M059J (cell line): ENCODE results near the gene TGFB2. TPM values are rescaled to one million over a fixed set of nuclear protein-coding genes. Genes with fewer than 3 reads are reported as not detected.

Experiments used
- DNase-seq: peaks from one replicate; pipeline ENCODE4 v3.0.0-alpha.2; 2012; ENCODE audit warnings: low read depth
- total RNA-seq: library from RNA; depleted of rRNA; stranded (reverse); fragments of >200 nt; shearing (Covaris generic); gene quantifications from 2 replicates; pipeline ENCODE4 v1.2.3, GENCODE V29; 2014

TGFB2 gene
- total RNA-seq, 1 experiment from 2014 or later: 74.2 TPM

GRCh38 chr1:218332416-218332815 lies 12.7 kb upstream of the TGFB2 start:
- DNase-seq: no peak

DNA sequence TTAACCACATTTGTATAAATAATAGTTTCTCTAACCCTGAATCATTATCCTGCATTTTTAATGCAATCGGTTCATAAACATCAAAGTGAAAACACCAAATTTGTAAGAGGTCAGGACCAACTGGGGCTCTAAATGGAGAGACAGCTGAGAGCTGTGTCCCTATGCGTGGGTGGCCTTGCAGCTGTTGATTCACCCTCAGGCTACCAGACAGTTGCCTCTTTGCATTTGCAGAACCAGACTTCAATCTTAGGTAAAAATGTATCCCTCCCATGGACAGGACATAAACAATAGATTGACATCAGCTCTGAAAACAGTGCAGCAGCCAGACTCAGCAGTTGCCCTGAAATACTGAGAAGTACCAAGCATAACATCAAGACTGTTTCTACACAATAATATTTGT lies 8.8 kb upstream of the TGFB2 start:
- no peak for DNase-seq

DNA sequence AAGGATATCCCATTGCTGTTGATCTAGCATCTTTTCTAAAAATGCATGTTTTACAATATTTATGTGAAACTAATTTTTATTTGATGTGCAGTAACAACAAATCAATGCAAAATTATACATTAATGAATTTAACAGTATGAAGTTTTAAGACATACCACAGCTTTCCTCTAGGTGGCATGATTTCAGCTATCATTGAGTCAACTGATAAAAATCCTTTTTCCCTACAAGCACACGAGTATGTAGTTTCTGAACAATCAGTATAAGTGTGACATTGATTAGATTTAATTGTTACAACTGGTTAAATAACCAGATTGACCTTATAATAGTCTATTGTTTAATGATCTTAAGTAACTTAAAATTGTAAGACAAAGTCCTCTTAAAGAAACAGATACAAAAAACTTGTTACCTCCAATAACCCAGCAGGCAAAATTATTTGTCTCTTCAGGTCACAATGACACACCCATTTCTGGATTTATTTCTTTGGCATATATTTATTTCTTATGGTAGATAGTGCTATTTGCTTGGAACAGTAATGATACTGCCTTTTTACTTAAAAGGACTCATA lies 5.8 kb upstream of the TGFB2 start:
- DNase-seq: peak; percentile 50

- DNase-seq: no peak
Measured at GRCh38 chr1:218341325-218341724, 3.8 kb upstream of the TGFB2 start.

GRCh38 chr1:218342091-218342490 lies 3.0 kb upstream of the TGFB2 start:
- no peak for DNase-seq

- peak; percentile 74 for DNase-seq
Measured at GRCh38 chr1:218345673-218346390, 696 bp downstream of the TGFB2 start.

GRCh38 chr1:218346391-218347204 lies 1.5 kb downstream of the TGFB2 start:
- DNase-seq: peak; percentile 63

DNA sequence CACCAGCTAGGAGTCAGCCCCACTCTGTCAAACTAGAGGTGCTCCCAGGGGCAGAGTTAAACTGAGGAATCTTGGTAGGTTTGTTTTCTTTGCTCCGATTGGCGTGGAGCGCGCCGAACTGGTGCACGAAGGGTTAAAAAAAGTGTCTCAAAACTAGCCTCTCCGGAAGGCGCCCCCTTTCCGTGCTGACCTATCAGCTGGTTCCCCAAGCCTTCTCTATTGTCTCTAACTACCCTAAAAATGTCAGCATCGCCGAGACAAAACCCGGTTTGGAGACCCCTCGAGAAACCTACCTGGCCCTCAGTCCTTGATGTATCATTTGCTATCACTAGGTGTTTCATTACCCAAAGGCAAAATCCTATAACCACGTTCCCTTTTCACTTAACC lies 2.2 kb downstream of the TGFB2 start:
- peak; percentile 73 for DNase-seq

DNA sequence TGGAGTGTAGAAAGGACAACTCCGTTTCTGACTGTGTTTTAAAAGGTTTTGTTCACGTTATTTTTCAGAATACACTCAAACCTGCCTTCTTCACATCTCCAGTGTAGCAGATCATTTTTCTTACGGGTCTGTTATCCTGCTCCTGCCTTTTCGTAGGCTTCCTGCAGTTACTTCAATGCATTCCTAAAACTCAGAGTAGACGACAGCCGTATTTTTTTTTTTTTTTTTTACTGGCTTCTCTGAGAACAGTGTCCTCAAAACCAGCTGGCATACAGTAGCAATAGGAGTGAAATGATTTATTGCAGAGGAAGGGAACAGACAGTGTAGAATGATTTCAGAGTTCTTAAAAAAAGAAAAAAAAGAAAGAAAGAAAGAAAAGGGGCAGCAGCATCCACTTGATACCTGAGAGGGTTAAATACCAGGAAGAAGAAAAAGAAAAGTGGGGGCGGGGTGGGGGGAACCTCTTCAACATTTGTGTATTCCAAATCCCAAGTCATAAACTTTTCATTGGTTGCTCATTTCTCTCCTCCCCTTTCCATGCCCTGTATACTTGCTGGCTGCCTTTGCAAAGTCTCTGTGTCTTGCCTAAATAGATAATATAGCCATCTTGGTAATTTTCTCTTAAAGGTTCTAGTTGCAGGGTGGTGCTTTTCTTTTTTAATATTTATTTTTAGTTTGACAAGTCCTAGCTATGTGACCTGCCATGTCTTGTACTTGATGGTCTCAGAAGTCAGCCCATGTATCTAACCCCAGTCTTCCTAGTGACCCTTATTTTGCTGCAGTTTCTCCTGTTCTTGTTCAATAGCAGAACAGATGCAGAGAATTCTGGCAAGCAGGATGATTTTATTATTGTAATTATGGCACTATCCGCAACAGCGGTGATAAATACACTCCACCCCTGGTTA lies 2.8 kb downstream of the TGFB2 start:
- DNase-seq: peak; percentile 91

DNA sequence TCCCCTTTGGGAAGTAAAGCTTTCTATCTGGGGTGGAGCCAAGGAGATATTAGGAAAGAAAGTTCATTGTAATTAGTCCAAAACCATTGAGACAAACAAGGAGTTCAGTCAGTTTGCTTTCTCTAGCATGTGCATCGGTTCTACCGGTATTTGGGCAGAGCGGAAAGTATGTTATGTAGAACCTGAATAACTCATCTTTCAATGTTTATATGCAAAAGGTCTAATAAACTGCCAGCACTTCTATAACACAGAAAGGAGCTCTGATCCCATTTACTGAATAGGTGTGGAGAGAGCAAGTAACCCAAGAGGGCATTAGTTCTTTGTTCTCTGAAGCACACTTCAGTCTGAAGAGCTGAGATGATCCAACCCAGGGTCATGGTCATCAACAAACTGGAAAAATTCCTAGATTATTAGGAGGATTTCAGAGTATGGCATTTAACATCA lies 3.5 kb downstream of the TGFB2 start:
- DNase-seq: peak; percentile 59

DNA sequence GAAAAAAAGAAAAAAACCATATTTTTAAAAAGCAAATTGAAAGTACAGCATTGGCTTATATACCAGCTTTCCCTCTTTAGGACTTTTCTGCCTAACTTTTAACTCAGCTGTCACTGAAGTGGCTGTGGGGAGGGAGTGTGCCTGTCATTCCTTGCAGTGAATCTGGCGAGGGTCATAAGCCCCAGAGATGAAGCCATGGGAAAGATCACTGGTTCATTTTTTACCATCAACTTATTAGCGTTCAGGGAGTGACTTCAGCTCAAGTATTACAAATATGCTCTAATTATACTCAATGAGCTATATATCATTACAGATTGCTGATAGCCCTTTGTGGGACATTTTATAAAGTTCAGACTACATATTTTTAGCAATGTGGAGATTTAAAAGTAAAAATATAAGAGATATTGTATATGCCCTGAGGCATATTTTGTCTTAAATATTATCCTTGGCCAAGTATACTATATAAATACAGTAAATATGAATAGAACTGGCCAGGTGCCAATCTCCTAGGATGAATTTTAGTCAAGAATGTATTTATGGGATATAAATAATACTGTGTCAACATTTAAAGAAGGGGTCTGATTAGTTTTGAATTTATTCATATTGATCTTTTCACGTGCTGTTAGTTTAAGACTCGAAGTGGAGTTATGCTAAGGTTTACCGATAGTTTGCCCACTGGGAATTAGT lies 4.4 kb downstream of the TGFB2 start:
- DNase-seq: peak; percentile 56

DNA sequence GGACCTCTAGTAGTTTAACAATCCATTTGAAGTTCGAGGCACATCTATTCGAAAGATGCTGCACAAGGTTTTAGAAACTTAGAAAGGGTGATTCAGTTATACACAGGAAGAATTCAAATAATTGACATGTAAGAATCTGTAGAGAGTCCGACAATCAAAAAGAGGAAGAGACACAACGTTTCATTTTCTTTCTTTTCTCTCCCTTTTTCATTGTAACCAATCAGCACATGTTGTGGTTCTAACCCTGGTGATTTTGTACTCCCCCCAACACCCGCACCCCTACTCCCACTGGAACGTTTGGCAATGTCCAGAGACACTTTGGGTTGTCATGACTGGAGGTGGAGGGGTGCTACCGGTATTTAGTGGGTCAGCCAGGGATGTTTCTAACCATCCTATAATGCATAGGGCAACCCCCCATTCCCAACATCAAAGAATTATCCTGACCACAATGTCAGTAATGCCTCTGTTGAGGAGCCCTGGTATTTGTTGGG lies 4.9 kb downstream of the TGFB2 start:
- peak; percentile 52 for DNase-seq

DNA sequence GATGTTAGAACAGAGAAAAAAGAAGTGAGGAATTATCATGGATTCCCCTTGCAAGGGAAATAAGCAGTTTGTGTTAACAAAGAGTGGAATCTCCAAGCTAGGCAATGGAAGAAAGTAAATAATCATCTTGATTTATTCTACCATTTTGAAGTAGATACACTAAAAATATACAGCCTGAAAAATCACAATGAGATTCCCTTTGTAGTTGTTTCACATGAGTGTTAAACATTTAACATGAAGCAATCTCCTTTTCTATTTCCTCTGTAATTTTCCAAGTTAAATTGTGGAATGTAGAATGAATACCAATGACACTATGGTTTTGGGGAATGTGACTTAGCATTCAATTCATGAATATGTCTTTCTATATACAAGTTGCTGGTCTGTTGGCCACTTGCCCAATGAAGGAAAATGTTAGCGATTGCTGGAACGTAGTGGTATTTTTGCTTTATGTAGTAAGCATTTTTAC lies 5.7 kb downstream of the TGFB2 start:
- DNase-seq: peak; percentile 73

DNA sequence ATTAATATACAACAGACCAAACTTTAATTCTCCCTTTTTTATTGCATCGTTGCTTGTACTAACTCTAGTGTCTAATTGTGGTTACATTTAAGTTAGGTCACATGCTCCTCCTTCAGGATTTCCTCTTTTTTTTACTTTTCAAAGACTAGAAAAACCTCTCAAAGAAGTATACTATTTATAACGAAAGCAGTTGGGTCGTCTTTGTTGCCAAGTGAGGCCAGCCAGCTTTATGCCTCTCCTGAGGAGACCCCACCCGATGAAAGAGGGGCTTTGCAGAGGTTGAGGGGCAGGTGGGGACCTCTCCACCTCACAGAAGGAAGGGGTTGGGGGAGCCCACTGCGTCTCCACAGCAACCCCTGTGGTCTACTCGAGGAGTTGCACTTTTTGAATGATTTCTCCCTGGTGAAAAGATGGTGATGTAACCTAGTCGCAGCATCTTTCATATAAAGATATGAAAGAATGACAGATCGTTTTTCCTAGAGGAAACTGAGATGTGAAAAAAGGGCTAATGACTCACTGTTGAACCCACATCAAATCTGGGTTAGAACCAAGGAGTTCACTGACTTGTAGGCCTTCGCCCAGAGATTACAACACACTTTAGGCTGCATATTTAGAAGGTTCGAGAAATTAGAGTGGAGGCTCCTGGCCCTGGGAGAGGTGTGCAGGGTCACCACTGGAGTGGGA lies 6.4 kb downstream of the TGFB2 start:
- DNase-seq: peak; percentile 81

DNA sequence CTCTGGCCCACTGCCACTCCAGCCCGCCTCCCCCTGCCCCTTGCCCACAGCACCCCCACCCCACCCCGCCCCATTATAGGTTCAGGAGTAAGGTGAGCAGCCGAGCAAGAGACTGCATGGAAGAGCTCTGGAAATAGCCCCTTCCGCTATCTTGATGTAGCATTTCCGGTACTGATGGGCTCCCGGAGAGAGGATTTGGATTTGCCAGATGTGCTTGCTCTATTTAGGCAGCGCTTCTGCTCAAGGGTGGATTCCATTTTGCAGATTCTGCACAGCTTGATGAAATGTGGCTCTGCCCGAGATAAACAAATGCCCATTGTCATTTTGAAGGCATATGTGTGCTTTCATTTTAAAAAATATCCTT lies 6.9 kb downstream of the TGFB2 start:
- DNase-seq: no peak

DNA sequence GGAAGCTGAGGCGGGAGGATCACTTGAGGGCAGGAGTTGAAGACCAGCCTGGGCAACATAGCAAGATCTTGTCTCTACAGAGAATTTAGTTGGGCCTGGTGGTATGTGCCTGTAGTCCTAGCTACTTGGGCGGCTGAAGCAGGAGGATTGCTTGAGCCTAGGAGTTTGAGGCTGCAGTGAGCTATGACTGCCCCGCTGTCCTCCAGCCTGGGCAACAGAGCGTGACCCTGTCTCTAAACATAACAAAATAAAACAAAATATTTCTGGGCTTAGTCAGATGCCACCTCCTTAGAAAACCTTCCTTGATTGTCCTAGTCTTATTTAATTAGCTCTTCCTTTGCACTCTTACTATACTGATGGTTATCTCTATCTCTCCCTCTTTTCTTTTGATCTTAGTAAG lies 8.5 kb downstream of the TGFB2 start:
- peak; percentile 86 for DNase-seq

GRCh38 chr1:218355278-218355677 lies 10.1 kb downstream of the TGFB2 start:
- DNase-seq: no peak

GRCh38 chr1:218357211-218357892 lies 12.2 kb downstream of the TGFB2 start:
- peak; percentile 65 for DNase-seq

DNA sequence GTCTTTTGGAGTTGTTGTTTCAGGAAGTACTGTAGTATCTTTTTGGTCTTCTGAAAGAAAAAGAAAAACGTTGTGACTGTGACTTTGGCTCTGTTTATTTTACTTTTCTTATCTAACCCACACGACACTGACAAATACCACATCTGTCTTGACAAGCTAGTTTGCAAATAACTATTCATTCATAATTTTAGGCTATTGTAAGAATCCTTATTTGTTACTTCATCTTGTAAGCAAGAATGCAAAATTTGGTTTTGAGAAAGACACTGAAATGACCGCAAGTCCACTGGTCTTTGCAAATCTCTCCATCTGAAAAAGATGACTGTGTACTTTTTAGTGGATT lies 12.7 kb downstream of the TGFB2 start:
- DNase-seq: no peak
